Ascending aorta (tissue), 2 donors: ENCODE data around the gene SLC16A2. TPM values are rescaled to one million over a fixed set of nuclear protein-coding genes. Genes with fewer than 3 reads are reported as not detected.

Source experiments
- DNase-seq, 2 donors: peaks; one replicate each; pipeline ENCODE4 v3.0.0-alpha.2; 2019; ENCODE audit warnings: low spot score in 2 of 2
- H3K27ac ChIP-seq, 2 donors: fragments of 200-600 bp; sonication (generic); one replicate each; pipeline ENCODE4 v1.5.1; 2016 to 2017; ENCODE audit warnings: mild to moderate bottlenecking in 1 of 2
- H3K27me3 ChIP-seq: fragments of 200-600 bp; sonication (generic); one replicate; pipeline ENCODE4 v1.5.1; 2017
- H3K36me3 ChIP-seq, 2 donors: fragments of 200-600 bp; sonication (generic); one replicate each; pipeline ENCODE4 v1.5.1; 2016
- H3K4me1 ChIP-seq, 2 donors: fragments of 200-600 bp; sonication (generic); one replicate each; pipeline ENCODE4 v1.5.1; 2016 to 2017; ENCODE audit warnings: mild to moderate bottlenecking in 1 of 2
- H3K4me3 ChIP-seq, 2 donors: fragments of 200-600 bp; sonication (generic); one replicate each; pipeline ENCODE4 v1.5.1; 2016 to 2017; ENCODE audit warnings: mild to moderate bottlenecking in 1 of 2
- H3K9me3 ChIP-seq, 2 donors: fragments of 200-600 bp; sonication (generic); one replicate each; pipeline ENCODE4 v1.5.1; 2016
- intact Hi-C: fragments of 100-400 bp; cut with DNase I; formaldehyde crosslinking; loops from one replicate; pipeline ENCODE4 v1.15.1; 2023
- total RNA-seq: library from RNA; depleted of rRNA; stranded (reverse); fragments of >200 nt; gene quantifications from one replicate; pipeline ENCODE4 v1.1.0, GENCODE V29; 2016
- TF ChIP-seq, protein P1 (sequence below), 3 experiments: fragments of 200-600 bp in 2 of 3; fragments of 450-650 bp in 1 of 3; sonication (generic) in 2 of 3; IDR thresholded peaks; one replicate each; pipeline ENCODE4 v1.5.1; 2016 to 2019; ENCODE audit warnings: antibody characterized with exemption in 3 of 3, mild to moderate bottlenecking in 1 of 3, moderate library complexity in 1 of 3

Gene SLC16A2
- total RNA-seq, 1 donor from 2014 or later = 10.7 TPM

DNA sequence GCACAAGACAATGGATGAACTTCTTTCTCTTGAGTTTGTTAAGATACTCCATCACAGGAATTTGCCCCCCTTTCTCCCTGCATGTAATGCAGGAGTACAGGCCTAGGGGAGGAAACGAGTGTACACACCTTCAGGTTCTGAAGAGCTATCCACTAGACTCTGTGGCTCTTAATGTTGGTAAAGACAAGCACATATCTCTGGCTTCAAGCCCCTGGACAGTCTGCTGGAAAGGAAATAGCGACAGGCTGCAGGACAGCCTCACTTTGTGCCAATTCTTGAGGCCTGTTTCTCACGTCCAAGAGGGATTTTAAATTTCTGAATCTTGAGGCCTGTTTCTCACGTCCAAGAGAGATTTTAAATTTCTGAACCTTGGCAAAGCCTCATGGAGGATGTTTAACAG lies 106.1 kb downstream of the SLC16A2 start:
- DNase-seq = no peak
- Histone ChIP-seq H3K27me3 (no peaks in the 10 kb centered on the region), H3K4me1 (no peaks in the 10 kb centered on the region), H3K9me3 (no peaks in the 10 kb centered on the region), H3K36me3 (no peaks in the 10 kb centered on the region), H3K27ac (no peak overlapping the region), H3K4me3 (no peak overlapping the region)
- intact Hi-C loops = no loop called here
- TF ChIP-seq, protein P1, sequence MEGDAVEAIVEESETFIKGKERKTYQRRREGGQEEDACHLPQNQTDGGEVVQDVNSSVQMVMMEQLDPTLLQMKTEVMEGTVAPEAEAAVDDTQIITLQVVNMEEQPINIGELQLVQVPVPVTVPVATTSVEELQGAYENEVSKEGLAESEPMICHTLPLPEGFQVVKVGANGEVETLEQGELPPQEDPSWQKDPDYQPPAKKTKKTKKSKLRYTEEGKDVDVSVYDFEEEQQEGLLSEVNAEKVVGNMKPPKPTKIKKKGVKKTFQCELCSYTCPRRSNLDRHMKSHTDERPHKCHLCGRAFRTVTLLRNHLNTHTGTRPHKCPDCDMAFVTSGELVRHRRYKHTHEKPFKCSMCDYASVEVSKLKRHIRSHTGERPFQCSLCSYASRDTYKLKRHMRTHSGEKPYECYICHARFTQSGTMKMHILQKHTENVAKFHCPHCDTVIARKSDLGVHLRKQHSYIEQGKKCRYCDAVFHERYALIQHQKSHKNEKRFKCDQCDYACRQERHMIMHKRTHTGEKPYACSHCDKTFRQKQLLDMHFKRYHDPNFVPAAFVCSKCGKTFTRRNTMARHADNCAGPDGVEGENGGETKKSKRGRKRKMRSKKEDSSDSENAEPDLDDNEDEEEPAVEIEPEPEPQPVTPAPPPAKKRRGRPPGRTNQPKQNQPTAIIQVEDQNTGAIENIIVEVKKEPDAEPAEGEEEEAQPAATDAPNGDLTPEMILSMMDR (IDR thresholded peaks at IDR 0.05) = no peak

DNA sequence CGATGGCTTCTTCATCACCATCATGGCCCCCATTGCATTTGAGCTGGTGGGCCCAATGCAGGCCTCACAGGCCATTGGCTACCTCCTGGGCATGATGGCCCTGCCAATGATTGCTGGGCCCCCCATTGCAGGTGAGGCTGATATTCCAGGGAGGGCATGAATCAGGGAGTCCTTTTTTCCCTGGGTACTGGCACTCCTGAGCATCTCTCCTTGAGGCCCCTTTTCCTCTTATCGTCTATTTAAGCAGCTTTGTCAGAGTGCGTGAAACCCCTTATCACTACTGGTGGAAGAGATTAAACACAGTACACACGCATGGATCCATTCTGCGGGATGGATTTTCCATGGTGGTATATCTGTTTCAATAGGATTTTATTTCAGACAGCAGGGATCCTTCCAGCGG lies 108.0 kb downstream of the SLC16A2 start:
- no peak for DNase-seq
- Histone ChIP-seq H3K27ac (no peak overlapping the region), H3K36me3 (no peaks in the 10 kb centered on the region), H3K9me3 (no peaks in the 10 kb centered on the region), H3K27me3 (no peaks in the 10 kb centered on the region), H3K4me3 (no peak overlapping the region), H3K4me1 (no peaks in the 10 kb centered on the region)
- TF ChIP-seq, protein P1 (IDR thresholded peaks at IDR 0.05) = no peak
- intact Hi-C loops = no loop called here

DNA sequence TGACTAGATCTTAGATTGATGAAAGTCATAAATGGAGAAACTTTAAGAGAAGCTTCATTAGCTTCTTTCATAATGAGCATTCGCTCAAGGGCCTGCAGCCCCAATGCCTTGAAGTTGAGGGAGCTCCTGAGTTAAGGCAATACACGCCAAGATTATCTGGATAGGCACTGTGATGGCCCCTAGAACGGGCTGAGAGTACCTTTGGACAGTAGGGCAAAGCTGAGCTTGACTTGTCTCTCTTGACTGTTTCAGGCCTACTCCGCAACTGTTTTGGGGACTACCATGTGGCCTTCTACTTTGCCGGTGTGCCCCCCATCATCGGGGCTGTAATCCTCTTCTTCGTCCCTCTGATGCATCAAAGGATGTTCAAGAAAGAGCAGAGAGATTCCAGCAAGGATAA lies 109.8 kb downstream of the SLC16A2 start:
- TF ChIP-seq, protein P1 (IDR thresholded peaks at IDR 0.05) = no peak
- intact Hi-C loops = no loop called here

DNA sequence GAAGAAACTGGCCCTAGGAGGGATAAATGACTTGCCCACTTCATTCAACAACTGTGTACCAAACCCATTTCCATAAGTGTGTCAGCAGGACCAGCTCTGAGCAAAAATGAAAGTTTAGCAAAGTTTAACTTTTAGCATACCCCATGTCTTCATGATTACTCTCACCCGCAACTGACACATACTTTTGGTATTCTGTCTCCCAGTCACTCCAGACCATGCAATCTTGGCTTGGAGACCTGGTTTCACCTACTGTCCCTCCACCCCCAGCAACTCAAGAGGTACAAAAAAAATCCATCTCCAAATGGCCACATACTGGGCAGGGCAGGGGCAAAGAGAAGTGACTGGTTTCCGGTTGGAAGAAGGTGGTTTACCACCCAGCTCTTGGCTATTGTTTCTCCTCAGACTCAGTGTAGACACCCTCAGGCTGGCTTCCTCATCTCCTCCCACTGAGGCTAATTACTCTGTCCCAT lies 113.3 kb downstream of the SLC16A2 start:
- Histone ChIP-seq H3K4me3 (no peak overlapping the region), H3K36me3 (no peaks in the 10 kb centered on the region), H3K27me3 (no peaks in the 10 kb centered on the region), H3K4me1 (peaks cover 0 to 3% of the 10 kb centered on the region in 2 donors), H3K27ac (peak overlapping the region; percentile 85 to 92), H3K9me3 (no peaks in the 10 kb centered on the region)
- DNase-seq = no peak
- intact Hi-C loops = loop anchor here (5.0 kb wide), 3 partner anchors 152 to 738 kb away; partner anchors contain the start of gene UPRT
- TF ChIP-seq, protein P1 (IDR thresholded peaks at IDR 0.05) = no peak

More for the DNA sequence above, 109.8 kb downstream of the SLC16A2 start:
- H3K9me3 ChIP-seq = no peaks in the 10 kb centered on the region
- no peak for DNase-seq
- no peaks in the 10 kb centered on the region for H3K27me3 ChIP-seq
- no peak overlapping the region for H3K27ac ChIP-seq
- H3K4me3 ChIP-seq = no peak overlapping the region
- H3K36me3 ChIP-seq = no peaks in the 10 kb centered on the region
- peaks cover 0 to 3% of the 10 kb centered on the region in 2 donors for H3K4me1 ChIP-seq

DNA sequence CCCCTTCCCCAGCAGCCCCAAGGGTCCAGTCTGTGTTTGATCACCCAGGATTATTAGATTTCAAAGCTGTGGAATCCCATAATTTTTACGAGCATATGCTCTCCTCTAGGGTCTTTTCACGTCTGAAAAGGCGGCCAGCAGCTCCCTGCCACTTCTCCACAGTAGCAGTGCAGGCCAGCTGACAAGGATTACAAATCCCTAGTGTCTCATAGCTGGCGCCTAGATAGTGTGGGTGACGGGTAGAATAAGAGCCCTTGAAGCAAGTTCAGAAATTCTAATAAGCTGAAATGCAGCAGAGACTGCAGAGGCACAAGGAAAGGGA lies 113.8 kb downstream of the SLC16A2 start:
- TF ChIP-seq, protein P1 (IDR thresholded peaks at IDR 0.05) = no peak
- Histone ChIP-seq H3K9me3 (no peaks in the 10 kb centered on the region), H3K4me3 (peak overlapping the region in 1 of 2 donors; percentile 64), H3K27me3 (no peaks in the 10 kb centered on the region), H3K27ac (peak overlapping the region; percentile 85 to 92), H3K36me3 (no peaks in the 10 kb centered on the region), H3K4me1 (peaks cover 0 to 3% of the 10 kb centered on the region in 2 donors)
- DNase-seq = no peak
- intact Hi-C loops = loop anchor here (5.0 kb wide), 3 partner anchors 153 to 737 kb away; partner anchors contain the start of gene UPRT
